NCI-H510A treated with DMSO at 0.1 percent for 48 hours (cell line): ENCODE measurements around the gene CACNA2D2.

ENCODE experiments used
- DNase-seq: peaks from one replicate; lab custom pipeline; 2025; lab: John Stamatoyannopoulos, UW

Gene CACNA2D2

GRCh38 chr3:50393061-50393460 lies 110.4 kb downstream of the CACNA2D2 start:
- no peak for DNase-seq

- DNase-seq: no peak
These were observed 111.2 kb downstream of the CACNA2D2 start for GRCh38 chr3:50392101-50392715.

GRCh38 chr3:50390508-50391224 lies 112.8 kb downstream of the CACNA2D2 start:
- DNase-seq: peak; percentile 51

GRCh38 chr3:50389414-50389767 lies 114.0 kb downstream of the CACNA2D2 start:
- no peak for DNase-seq

DNA sequence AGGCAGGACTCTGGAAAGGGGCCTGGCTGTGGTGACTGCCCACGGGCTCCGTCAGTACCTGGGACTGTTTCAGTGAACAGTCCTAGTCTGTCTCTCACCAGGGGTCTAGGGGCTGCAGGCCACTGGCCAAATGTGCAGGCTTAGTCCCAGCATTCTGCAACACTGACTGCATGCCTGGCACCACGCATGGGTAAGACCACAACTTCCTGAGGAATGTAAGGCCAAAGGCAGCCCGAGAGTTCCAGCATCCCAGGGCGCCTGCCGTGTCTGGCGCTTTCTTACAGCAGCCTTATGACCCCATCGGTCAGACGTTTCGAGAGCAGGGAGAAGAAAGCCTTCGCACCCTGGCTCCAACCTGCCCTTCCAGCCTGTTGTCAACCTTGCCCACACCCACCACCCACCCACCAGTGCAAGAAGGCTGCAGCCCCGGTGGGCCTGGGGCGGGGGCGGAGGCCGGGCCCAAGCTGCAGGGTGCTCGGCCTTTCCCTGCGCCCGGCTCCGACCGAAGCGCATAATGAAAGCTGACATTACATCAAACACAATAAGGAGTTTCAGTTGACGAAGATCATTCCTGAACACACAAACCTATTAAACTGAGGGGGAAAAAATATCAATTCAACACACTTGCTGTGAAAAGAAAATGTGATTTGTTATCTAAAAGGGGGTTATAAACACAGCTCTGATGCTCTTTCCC lies 114.6 kb downstream of the CACNA2D2 start:
- DNase-seq: no peak

- DNase-seq: peak; percentile 13
These were observed 115.3 kb downstream of the CACNA2D2 start for GRCh38 chr3:50388016-50388719.

DNA sequence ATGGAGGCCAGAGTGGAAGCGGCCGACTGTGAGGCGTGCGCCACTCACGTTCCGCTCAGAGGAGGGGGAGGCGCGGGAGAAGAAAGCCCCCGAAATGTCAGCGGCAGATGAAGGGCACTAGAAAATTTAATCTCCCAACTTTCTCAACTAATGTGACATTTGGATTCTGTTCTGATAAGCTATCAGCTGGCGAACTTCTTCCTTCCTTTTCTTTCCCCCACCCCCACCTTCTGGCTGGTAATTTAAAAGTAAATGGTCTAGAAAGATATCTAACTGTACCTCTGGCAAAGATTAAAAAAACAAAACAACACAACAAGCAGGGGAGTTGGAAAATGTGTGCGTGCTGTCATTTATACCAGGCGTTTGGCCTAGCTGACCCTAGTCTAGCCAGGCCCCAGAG lies 117.7 kb downstream of the CACNA2D2 start:
- no peak for DNase-seq

GRCh38 chr3:50383750-50384149 lies 119.7 kb downstream of the CACNA2D2 start:
- no peak for DNase-seq

- DNase-seq: no peak
These were observed 120.7 kb downstream of the CACNA2D2 start for GRCh38 chr3:50382722-50383121.

- DNase-seq: peak; percentile 22
These were observed 122.1 kb downstream of the CACNA2D2 start for GRCh38 chr3:50381383-50381782.

GRCh38 chr3:50380405-50381085 lies 122.9 kb downstream of the CACNA2D2 start:
- no peak for DNase-seq

DNA sequence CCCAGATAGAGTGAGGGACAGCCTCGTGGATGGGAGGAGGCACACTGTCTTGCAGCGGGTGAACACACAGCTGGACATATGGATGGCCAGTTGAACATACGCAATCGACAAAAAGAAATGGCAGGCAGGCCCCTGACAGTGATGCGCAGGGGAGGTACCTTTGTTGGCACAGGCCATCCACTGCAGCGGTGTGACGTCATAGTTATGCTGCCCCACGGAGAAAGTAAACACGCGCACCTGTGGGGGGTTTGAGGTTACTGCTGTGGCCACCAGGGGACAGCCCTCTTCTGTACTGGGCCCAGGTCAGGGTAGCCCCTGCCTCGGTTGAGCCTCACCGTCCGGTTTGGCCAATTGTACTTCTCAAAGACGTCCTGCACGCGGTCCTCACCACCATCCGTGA lies 124.7 kb downstream of the CACNA2D2 start:
- no peak for DNase-seq

GRCh38 chr3:50378024-50378423 lies 125.4 kb downstream of the CACNA2D2 start:
- DNase-seq: no peak

DNA sequence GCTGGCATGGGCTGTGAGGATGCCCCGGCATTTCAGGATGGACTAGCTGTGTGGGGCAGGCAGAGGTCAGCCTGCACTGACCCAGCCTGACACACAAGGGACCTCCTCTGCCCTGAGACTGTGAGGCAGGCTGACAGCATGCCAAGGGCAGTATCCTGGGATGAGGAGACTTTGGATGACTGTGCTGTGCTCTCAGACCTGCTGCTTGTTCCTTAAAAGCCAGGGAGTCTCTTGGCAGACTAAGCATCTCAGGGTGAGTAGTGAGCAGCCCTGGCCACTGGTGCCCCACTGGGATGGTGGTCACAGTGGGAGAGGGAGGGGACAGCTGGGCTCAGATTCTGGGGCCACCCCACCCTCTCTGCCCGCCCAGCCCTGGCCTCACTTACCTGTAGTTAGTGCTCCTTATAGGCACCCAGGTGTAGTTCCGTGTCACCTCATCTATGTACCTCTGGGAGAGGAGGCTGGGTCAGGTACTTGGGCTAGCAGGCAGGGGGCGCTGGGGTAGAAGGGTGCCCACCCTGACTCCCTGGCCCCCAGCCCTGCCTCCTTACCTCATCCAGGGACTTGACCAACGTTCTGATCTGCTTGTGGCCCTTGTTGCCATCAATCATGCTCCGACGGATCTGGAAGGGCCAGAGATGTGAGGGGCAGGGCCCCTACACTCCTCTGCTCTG lies 128.0 kb downstream of the CACNA2D2 start:
- no peak for DNase-seq

DNA sequence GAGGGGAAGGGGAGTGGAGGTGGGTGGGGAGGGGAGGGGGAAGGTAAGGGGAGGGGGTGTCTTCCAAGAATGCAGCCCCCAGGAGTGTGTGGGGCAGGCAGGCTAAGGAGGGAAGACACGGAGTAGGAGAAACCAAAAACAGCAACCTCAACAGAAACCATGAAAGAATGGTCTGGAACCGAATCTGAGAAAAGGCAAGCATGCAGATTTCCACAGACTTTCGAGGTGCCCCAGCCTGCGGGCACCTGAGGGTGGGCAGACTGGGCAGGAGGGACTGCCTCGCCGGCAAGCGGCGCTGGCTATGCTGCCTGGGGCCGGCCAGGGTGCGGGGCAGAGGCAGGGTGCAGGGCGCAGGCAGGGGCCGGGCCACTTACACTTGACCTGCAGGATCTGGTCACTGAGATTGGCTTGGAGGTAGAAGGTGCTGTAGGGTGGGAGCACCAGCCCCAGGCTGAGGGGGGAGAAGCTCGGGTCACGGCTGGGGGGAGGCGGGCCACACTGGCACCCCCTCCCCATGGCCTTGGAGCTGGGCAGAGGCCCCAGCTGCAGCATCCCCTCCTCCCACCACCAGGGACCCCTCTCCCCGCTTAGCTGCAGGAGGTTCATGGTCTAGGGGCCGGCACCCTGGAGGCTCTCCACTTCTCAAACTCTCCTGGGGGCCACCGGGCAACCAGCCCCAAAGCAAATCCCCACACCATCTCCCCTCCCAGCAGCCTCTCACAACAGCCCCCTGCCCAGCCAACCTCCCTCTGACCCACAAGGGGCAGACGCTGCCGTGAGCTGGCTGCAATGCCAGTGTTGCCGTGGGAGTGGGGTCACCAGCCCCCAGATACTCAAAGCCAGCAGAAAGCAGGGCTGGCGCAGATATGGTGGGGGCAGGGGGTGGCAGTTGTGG lies 128.8 kb downstream of the CACNA2D2 start:
- no peak for DNase-seq

DNA sequence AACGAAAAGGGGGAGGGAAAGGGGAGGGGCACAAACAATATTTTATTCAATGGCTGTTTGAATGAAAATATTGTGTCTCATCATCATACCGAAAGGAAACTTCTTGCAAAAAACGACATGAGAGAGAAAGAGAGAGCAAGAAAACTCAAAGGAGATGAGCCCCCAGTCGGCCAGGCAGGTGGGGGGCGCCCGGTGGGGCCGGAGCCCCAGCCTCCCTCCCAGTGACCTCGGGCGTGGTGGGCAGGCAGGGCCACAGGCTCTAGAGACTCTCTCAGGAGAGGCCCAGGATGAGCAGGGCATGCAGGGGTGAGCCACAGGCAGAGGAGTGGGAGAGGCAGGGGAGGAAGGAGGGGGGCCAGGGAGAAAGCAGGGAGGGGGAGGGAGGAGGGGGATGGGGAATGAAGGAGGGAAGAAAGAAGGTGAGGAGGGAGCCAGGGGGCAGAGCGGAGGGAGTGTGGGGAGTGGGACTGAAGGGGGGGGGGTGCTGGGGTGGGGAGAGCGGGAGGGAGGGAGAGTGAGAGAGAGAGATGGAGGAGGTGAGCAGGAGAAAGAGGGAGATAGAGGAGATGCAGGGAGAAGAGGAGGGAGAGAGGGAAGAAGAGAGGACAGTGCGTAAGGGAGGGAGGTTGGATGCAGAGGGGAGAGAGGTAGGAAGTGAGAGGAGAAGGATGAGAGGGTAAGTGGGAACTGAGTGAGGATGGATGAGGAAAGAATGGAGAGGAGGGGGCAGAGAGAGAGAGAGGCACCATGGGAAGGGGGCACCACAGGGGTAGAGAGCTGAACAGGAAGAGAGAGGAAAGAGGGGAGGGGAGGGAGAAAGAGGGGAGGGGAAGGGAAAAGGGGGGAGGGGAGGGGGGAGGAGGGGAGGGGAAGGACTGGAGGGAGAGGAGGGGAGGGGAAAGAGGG lies 130.0 kb downstream of the CACNA2D2 start:
- DNase-seq: no peak

GRCh38 chr3:50372349-50372748 lies 131.1 kb downstream of the CACNA2D2 start:
- no peak for DNase-seq

GRCh38 chr3:50371133-50371685 lies 132.2 kb downstream of the CACNA2D2 start:
- DNase-seq: no peak

DNA sequence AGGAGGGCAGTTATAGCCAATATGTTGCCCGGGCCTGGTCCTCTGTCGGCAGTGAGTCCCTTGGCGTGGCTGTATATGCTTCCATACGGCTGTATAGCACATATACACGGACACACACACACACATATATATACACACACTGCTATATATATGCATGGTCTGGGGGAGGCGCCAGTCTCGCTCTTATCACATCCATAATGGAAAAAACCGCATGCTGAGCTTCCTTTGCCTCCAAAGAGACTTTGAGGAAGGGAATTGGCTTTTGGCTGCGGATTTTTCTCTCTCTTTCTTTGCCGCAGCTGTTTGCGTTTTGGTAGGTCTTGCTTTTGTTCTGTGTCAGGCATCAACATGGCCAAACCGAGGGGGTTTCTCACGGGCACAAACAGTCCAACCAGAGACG lies 132.8 kb downstream of the CACNA2D2 start:
- DNase-seq: peak; percentile 13
